ENCODE data around the gene SLC25A34.

DNA sequence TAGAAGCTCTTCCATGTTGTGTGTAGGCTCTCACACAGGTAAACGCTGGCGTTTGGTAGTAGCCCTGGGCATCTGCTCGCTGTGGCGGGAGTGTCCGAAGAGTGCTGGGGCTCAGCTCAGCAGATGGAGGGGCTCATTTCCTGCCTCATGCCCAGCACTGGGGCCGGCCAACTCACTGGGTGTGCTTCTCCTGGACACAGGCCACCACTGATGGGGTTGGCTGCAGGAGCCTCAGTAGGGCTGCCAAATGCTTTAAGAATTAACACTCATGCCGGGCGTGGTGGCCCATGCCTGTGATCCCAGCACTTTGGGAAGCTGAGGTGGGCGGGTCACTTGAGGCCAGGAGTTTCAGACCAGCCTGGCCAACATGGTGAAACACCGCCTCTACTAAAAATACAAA lies 50.5 kb downstream of the SLC25A34 start:
- no peak for TF ChIP-seq POLR2AphosphoS5 (IDR thresholded peaks at IDR 0.05)
- TF ChIP-seq, protein P1, sequence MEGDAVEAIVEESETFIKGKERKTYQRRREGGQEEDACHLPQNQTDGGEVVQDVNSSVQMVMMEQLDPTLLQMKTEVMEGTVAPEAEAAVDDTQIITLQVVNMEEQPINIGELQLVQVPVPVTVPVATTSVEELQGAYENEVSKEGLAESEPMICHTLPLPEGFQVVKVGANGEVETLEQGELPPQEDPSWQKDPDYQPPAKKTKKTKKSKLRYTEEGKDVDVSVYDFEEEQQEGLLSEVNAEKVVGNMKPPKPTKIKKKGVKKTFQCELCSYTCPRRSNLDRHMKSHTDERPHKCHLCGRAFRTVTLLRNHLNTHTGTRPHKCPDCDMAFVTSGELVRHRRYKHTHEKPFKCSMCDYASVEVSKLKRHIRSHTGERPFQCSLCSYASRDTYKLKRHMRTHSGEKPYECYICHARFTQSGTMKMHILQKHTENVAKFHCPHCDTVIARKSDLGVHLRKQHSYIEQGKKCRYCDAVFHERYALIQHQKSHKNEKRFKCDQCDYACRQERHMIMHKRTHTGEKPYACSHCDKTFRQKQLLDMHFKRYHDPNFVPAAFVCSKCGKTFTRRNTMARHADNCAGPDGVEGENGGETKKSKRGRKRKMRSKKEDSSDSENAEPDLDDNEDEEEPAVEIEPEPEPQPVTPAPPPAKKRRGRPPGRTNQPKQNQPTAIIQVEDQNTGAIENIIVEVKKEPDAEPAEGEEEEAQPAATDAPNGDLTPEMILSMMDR (IDR thresholded peaks at IDR 0.05): no peak
- no peak for TF ChIP-seq EP300 (IDR thresholded peaks at IDR 0.05)

Measured in suprapubic skin (tissue), 4 donors.